GM21786 (cell line): ENCODE measurements around the gene ABHD17A.

ENCODE experiments used
- ATAC-seq: cut with Tn5 transposase; IDR thresholded peaks from one replicate; pipeline ENCODE4 v1.9.1; 2021; ENCODE audit not compliant: unreplicated experiment

ABHD17A gene

GRCh38 chr19:1885398-1886119, at the start of gene ABHD17A:
TSS of gene ABHD17A (minus strand) at chr19:1885496. CDS start at chr19:1881566, 3,930 bp downstream.
- ATAC-seq: peak; percentile 56

- ATAC-seq: no peak
Observed at GRCh38 chr19:1933942-1934341, 48.6 kb upstream of the ABHD17A start.

GRCh38 chr19:1933244-1933643, 47.9 kb upstream of the ABHD17A start:
- no peak for ATAC-seq

DNA sequence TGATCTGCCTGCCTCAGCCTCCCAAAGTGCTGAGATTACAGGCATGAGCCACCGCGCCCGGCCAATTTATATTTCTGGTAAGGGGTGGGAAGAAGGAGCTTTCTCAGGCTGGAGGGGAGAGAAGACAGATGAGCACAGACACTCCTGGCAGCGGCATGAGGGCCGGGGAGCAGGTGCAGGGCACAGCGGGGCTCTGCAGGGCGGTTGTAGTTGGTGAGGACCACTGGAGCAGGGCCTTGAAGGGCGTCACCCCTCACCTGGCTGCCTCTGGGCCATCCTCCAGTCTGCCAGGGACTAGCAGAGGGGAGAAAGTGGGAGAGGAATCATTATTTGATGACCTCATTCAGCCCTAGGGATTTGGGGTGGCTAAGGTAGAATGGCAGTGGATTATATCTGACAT, 47.1 kb upstream of the ABHD17A start:
- no peak for ATAC-seq

- ATAC-seq: no peak
Observed at GRCh38 chr19:1931445-1931844, 46.1 kb upstream of the ABHD17A start.

DNA sequence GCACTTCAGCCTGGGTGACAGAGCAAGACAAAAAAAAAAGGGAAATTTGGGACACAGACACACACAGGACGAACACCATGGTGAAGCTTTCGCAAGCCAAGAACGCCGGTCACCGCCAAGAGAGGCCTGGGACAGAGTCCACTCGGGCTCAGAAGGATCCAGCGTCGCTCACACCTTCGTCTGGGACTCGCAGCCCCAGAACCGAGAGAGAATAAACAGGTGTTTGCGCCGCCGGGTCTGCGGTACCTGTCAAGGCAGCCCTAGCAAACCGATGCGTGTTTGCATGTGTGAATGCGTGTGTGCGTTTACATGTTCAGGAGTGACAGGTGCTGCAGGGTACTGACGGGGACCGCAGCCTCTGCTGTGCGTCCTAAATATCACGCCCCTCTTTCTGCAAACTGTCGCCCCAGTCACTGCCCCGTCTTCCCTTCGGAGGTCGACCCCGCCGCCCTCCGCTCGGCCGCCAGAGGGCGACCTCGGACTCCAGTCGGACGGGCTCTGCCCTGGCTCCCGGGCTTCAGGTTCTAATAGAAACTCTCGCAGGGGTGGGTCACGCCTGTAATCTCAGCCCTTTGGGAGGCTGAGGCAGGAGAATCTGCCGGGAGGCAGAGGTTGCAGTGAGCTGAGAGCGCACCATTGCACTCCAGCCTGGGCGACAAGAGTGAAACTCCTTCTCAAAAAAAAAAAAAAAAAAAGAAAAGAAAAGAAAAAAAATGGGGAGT, 43.9 kb upstream of the ABHD17A start:
- no peak for ATAC-seq

DNA sequence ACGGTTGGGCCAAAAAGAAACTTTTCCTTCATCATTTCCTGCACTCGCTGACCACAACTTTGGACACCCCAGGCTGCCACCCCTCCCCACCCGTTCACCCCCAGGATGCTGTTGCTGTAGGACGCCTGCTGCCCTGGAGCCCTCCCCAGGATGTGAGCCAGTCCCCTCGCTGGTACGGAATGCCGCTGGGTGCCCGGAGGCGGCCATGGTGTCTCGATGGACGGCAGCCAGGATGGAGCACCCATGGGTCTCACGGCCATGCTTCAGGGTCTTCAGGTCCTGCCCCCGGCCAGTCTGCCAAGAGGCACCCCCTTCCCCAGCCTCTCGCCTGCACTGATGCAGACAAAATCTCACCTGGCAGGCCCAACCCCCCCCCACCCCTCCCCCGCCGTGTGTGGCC, 40.2 kb upstream of the ABHD17A start:
- ATAC-seq: no peak

DNA sequence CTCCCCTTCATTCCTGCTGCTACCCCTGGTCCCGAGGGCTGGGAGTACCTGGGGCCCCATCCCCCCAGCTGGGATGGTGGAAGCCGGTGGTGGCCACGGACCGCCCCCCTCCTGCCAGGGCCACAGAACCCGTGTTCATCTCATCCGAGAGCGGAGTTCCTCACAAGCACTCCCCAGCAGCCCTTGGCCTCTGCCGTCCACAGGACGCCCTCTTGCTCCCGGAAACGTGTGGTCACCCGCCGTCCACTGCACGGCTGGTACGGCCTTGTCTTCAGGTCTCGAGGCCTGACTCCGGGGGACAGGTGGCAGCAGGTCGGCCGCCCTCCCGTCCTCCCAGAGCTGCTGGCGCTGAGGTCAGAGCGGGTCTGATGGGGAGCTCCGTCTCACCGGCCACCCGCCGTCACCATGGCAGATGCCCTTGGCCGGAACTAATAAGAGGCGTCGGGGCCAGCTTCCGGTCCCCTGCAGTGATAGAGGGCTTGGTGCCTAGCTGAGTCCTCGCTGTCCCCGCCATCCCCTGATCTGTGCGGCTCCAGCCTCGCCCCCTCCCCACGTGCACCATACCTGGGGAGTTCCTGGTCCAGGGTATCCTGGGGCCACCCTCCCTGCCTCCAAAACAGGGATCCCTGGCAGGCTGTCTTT, 39.1 kb upstream of the ABHD17A start:
- ATAC-seq: no peak

DNA sequence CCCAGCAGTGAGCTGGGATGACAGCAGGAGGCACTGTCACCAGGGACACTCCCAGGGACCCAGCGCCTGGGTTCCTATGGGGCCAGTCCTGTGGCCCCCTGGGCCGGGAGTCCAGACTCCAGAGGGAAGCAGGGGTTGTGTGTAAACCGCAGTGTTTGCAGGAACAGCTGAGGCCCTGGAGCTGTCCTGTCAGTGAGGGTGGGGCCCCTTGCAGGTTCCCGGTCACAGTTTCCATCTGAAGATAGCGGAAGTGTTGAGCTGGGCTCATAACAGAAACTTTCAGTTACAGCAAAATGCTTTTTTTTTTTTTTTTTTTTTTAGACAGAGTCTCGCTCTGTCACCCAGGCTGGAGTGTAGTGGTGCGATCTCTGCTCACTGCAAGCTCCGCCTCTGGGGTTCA, 38.0 kb upstream of the ABHD17A start:
- ATAC-seq: no peak

DNA sequence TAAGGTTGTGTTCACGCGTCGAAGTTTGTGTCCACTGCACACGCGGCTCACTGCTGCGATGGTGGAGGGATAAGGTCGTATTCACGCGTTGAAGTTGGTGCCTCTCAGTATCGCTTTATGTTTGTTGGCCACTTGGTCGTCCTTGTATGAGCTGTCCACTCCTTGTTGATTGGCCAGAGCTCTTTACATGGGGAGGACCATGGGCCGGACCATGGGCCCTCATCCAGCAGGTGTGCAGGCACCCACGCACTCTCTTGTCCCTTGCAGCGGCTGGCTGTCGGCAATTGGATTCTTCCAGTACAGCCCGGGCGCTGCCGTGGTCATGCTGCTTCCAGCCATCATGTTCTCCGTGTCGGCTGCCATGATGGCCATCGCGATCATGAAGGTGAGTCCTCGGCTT, 37.5 kb upstream of the ABHD17A start:
- ATAC-seq: no peak

DNA sequence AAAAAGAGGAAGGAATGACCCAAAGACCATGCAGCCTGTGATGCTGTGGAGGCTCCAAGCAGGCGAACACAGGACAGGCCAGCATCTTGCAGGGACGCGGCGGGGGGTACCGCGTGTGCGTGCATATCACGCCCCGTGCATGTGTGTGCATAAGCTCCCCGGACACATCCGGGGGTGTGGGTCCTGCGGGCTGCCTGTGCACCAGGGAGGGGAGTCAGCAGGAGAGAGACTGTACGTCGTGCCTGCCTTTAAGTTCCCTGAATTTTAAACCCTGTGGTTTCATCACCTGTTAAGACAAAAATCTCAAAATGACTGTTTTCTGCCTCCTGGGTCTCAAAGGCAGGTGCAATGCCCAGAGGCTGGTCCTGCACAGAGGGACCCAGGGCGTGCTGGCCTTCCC, 36.5 kb upstream of the ABHD17A start:
- no peak for ATAC-seq

DNA sequence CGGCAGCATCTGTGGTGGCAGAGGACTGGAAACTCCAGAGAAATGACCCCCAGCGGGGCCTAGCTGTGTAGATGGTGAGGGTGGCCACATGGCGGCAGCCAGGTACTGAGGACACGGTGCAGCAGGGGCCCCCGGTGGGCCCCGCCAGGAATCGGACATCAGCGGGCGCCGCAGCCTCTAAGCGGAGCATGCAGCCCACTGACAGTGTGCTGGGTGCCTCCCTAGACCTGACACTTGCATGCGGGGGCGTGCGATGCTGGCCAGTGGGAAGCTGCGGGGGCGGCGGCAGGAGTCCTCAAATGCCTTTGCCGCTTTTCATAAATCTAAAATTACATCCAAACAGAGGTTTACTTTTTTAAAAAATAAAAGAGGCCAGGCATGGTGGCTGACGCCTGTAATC, 36.0 kb upstream of the ABHD17A start:
- ATAC-seq: no peak

- no peak for ATAC-seq
Observed at GRCh38 chr19:1920644-1921043, 35.3 kb upstream of the ABHD17A start.

DNA sequence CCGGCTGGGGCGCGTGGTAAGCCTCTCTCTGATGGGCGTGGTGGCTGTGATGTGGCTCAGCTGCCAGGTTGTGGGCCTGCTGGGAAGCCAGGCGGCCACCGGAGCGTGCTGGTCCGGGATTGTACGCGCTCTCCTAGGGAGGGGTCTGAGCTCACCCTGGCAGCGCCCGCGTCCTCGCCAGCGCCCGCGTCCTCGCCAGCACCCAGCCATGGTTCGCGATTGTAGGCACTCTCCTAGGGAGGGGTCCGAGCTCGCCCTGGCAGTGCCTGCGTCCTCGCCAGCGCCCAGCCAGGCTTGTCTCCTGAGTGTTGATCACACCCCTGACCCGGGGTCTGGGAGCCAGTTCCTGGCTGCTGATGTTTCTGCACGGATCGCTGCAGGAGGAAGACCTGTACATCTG, 33.7 kb upstream of the ABHD17A start:
- no peak for ATAC-seq

DNA sequence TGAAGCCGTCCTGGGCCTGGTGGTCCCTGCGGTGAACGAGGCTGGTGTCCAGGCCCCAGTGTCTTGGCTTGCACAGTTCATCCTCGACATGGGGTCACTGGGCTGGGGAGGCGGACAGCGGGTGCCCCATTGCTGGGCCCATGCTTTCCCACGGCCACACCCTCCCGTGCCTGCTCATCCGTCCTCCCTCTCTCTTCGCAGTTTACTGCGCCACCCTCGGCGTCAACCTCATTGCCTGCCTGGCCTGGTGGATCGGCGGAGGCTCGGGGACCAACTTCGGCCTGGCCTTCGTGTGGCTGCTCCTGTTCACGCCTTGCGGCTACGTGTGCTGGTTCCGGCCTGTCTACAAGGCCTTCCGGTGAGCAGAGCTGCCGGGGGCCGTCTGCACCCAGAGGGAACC, 32.6 kb upstream of the ABHD17A start:
- no peak for ATAC-seq

- ATAC-seq: no peak
Observed at GRCh38 chr19:1917146-1917545, 31.9 kb upstream of the ABHD17A start.

DNA sequence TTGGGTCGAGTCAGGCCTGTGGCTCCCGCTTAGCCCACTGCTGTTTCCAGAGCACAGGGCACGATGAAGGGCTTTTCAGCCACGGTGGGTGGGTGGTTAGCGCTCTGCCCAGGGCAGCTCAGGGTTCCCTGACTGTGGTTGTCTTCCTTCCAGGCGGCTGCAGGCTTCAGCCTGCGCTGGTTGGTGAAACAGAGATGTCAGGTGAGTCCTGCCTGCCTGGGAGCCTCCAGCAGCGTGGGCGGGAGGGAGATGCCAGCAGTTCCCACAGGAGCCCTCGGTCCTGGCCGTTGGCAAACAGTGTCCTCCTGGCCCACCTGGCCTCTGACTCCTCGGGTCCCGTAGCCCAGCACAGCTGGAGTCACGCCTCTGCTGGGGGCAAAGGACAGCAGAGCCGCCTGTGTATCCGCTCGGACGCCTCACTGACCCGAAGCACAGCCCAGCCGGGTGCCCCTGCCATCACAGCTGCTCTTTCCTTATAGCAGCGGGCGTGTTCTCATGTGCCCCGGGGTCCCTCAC, 29.6 kb upstream of the ABHD17A start:
- ATAC-seq: no peak

DNA sequence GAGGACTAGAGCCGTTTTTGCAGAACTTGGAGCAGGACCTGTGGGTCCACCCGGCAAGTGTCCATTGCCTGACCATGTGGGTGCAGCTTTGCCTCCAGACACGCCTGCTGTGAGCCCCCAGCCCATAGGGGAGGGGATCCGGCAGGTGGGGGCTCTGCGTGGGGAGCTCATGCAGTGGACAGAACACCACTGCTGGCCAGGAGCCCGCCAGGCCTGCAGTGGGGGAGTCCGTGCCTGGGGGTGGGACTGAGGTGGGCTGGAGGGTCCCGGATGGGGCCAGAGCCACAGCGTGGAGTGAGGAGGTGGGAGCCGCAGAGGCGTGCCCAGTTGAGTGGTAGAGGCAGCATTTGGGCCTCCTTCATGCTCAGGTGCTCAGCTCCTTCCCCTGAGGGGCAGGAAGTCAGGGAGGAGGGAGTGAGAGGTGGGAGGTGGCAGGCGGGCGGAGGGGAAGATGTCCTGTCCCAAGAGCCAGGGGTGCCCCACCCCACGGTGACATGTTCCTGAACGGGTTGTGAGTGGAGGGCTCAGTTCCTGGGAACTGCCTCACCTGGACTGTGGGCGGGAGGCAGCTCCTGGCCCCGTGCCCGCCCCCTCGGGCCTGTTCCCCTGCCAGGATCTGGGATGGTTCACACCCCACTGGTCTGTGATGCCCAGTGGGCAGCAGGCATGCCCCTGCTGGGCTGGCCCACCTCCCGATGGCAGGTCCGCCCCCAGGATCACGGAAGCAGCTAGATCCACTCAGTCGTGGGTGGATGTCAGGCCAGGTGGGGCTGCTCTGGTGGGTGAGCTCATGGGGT, 28.7 kb upstream of the ABHD17A start:
- ATAC-seq: no peak

- ATAC-seq: no peak
Observed at GRCh38 chr19:1912760-1913505, 27.6 kb upstream of the ABHD17A start.

GRCh38 chr19:1911995-1912394, 26.7 kb upstream of the ABHD17A start:
- ATAC-seq: no peak
